Measurements from ENCODE around the gene APOL2.
"Not testable (repeated sequence)": the region's sequence is repeated elsewhere in the genome, so short reads cannot be mapped to it uniquely, and the experiment has no call there.

GRCh38 chr22:36251979-36252608 lies 12.8 kb upstream of the APOL2 start:
- not testable (repeated sequence) for TF ChIP-seq CTCF, POLR2A (IDR thresholded peaks at IDR 0.05)
